SKM-1 treated with dmso at 0.1 percent for 144 hours (cell line): ENCODE results near the gene XPOT.

Experiments
- DNase-seq: peaks from one replicate; lab custom pipeline; 2025; ENCODE audit not compliant: unreplicated experiment; lab: John Stamatoyannopoulos, UW

XPOT gene

DNA sequence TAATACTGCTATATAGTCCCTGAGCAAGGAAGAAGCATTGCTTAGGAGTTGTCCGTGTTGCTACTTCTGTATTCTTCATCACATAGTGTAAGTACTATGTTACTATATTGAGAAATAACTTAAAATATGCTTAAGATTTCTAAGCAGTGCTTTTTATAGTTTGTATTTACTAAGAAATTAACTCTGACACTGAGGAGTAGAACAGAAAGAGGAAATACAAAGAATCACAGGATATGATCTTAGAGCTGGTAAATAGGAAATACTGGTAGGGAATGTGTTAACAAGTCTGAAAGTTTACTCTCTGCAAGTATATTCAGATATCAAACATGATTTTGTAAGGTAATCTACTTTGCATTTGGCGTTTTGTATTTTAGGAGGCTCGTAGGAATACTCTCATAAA, 15.5 kb downstream of the XPOT start:
- no peak for DNase-seq

DNA sequence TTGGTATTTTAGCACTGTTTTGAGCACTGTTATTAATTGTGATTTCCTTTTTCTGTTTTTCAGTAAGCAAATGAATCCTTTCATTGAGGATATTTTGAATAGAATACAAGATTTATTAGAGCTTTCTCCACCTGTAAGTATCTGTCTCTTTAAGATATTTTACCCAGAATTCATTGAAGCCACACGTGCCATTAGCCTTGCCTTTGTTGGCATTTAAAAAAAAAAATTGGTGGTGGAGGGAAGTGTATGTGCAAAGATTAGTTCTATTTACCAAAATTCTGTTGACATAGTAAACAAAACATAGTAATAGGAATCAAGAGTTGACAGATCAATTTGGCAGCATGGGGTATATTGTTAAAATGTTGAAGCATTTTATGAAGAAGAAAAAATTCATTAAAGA, 23.8 kb downstream of the XPOT start:
- no peak for DNase-seq

GRCh38 chr12:64428956-64429355, 24.8 kb downstream of the XPOT start:
- DNase-seq: no peak

DNA sequence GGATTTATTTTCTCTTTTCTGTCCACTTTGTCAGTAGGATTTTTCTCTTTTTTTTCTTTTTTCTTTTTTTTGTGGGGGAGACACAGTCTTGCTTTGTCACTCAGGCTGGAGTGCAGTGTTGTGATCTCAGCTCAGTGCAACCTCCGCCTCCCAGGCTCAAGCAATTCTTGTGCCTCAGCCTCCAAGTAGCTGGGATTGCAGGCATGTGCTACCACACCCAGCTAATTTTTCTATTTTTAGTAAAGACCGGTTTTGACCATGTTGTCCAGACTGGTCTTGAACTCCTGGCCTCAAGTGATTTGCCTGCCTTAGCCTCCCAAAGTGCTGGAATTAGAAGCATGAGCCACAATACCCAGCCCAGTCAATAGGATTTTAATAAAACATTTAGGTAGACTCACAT, 26.7 kb downstream of the XPOT start:
- no peak for DNase-seq

DNA sequence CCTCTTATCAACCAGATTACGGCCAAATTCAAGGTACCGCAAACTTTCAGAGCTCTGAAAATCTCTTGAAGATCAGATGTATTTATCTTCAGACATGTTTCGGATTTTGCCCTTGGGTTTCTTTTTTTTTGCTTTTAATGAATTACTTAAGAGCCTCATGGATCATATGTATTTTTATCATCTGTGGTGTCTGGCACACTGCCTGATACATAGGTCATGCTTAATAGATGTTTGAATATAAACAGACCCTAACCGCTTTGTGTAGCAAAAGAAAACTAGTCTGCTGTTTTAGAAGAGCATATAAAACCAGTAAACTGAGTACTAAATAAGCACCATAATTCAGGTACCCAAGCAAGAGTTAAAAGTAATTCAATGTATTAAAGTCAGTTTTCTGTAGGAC, 27.6 kb downstream of the XPOT start:
- DNase-seq: no peak

DNA sequence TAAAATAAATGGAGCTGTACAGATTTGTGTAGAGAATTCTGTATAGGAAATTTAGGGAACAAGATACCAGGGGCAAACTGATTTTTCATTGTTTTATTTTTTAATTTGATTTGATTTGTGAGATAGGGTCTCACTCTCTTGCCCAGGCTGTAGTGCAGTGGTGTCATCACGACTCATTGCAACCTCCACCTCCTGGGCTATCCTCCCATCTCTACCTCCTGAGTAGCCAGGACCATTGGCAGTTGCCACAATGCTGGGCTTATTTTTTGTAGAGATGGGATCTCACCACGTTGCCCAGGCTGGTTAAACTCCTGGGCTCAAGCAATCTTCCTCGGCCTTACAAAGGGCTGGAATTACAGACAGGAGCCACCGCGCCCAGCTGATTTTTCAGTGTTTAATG, 29.7 kb downstream of the XPOT start:
- DNase-seq: no peak

DNA sequence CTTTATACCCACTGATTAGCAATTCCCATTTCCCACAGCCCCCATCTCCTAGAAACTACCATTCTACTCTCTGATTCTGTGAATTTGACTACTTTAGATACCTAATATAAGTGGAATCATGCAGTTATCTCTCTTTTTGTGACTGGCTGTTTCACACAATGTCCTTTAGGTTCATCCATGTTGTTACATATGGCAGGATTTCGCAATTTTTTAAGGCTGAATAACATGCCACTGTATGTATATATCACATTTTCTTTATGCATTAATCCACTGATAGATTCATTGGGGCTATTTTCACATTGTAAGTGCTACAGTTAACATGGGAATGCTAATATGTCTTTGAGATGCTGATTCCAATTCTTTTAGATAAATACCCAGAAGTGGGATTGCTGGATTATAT, 35.9 kb downstream of the XPOT start:
- no peak for DNase-seq

GRCh38 chr12:64445490-64445889, 41.3 kb downstream of the XPOT start:
- DNase-seq: no peak

DNA sequence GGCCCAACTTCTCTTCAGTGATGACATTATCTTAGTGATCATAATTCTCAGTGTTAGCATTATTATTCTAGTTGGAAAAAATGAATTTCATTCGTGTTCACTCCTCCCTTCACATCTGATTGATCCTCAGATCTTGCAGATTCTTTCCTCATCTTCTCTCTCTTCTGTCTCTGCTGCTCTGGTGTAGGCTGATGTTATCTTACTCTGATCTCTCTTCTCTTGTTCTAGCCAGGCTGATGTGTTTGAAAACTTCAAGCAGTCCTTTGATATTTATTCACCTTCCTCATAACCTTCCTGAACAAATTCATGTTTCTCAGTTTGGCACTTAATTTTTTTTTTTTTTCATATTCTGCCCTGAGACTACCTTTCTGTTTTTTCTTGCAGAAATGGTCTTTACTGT, 42.1 kb downstream of the XPOT start:
- no peak for DNase-seq

GRCh38 chr12:64450057-64450640, 46.0 kb downstream of the XPOT start:
- no peak for DNase-seq

GRCh38 chr12:64450711-64451486, 46.7 kb downstream of the XPOT start:
- no peak for DNase-seq

GRCh38 chr12:64451687-64452558, 47.7 kb downstream of the XPOT start, which contains the start of gene TBK1:
Gene TBK1 (plus strand): TSS chr12:64452120. CDS start chr12:64455871, 3,751 bp downstream.
- DNase-seq: peak; percentile 35

DNA sequence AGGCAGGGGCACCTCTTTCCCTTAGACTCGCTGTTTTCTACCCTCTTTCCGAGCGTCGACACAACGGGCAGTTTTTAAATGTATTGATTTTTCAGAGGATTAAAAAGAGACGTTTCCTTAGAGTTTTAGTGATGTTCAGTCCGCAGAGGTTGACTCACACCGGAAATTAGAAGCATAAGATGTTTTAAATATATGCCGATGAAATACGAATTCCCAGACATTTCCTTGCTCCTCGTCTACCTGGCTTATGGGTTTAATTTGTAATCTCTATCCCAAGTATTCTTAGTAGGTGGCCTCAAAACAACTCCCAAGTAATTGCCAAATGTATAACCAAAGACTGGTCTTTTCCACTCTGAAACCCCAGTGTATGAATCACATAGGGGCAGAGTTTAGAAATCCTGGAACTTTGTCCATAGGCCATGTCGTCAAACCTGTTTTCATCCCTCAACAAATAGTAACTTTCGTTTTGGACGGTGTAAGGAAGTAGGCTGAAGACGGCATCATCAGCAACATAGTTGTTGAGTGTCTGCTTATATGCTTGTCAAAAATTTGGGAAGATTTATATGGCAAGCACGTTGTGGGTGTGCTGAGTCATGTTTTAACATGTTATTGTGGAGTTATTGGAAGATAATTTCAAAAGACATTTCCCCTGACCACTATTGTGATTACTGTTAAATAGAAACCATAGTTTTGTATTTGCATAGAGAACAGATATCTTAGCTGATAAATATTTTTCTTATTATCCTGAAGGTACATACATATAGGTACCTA, 48.6 kb downstream of the XPOT start:
- no peak for DNase-seq

DNA sequence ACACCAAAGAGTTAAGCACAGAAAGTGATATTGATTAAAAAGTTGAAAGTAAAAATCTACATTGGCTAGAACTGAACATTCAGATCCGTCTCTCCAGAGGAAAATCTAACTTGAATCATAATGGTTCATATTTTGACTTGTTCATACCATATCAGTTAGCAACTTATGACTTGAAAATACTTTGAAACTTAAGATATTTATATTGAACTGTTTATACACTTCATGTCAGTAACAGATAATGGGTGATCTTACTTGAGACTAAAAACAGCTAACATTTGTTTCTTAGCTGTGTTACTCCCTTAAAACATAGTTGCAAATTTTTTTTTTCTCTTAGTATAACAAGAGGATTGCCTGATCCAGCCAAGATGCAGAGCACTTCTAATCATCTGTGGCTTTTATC, 51.3 kb downstream of the XPOT start:
- DNase-seq: no peak

GRCh38 chr12:64456119-64456518, 51.9 kb downstream of the XPOT start:
- no peak for DNase-seq

GRCh38 chr12:64457032-64457431, 52.8 kb downstream of the XPOT start:
- DNase-seq: peak; percentile 1

- no peak for DNase-seq
Observed at GRCh38 chr12:64457466-64457865, 53.3 kb downstream of the XPOT start.

DNA sequence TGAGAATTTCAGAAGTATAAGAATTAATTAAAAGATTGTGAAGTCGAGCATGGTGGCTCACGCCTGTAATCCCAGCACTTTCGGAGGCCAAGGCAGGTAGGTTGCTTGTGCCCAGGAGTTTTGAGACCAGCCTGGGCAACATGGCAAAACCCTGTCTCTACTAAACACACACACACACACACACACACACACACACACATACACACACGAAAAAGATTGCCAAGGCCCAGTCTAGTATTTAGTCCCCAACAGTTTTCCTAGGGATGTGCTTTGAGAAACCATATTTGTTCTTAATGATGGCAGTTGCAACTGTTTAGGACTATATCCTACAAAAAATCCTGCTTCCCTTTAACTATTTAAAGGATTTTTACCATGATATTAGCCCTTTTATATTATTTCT, 53.7 kb downstream of the XPOT start:
- DNase-seq: no peak

DNA sequence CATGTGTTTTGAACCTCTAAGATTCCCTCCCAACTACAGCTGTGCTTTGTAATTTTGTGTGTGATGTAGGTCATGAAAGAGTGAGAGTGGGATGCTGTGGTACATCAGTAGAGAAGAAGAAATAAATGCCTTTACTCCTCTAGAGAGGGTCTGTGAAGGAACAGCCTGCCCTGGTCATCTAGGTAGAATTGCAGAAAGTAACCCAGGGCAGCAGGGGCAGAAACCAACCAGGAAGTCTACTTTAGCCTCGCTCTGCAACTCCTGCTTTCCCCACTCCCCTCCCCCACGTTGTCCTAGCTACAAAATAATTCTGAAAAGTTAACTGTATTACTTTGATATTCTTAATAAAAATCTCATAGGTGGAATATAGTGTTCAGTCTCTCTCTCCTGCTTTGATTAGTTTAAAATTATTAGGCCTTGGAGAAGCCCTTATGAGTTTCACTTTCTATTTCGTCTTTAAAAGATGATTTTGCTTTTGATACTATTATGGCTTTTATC, 55.3 kb downstream of the XPOT start:
- DNase-seq: no peak

DNA sequence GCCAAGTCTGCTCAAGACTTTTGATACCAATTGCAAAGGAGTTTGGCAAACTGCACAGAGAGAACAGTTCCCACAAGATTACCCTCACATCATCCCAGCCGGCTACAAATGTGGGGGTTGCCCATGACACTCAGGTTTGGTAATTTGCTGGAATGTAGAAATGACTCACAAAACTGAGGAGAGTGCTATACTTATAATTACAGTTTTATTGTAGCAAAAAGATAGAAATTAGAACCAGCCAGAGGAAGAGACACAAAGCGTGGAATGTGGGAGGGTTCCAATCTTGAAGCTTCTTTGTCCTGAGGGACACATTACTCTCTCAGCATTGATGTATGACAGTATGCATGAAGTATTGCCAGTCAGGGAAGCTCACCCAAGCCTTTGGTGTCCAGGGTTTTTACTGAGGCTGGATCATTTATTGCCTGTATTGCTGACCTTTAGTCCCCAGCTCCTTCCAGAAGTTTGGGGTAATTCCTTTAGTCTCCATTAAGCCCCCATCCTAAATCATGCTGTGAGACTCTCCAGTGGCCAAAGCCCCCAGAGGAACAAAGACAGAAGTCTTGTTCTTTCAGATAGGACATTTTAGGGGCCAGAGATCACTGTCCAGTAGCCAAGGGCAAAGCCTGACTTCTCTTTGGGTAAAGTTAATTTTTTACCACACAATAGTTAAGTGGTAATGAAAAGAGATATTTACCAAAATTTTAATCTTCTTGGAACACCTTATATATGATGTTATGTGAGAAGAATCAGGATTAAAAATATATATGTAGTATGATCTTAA, 57.6 kb downstream of the XPOT start:
- DNase-seq: no peak
